ENCODE results near the gene ANTXRL. TPM values are rescaled to one million over a fixed set of nuclear protein-coding genes. Genes with fewer than 3 reads are reported as not detected.
"Not testable (repeated sequence)": the region's sequence is repeated elsewhere in the genome, so short reads cannot be mapped to it uniquely, and the experiment has no call there.

ANTXRL gene
- total RNA-seq, 4 donors from 2014 or later, result not detected

DNA sequence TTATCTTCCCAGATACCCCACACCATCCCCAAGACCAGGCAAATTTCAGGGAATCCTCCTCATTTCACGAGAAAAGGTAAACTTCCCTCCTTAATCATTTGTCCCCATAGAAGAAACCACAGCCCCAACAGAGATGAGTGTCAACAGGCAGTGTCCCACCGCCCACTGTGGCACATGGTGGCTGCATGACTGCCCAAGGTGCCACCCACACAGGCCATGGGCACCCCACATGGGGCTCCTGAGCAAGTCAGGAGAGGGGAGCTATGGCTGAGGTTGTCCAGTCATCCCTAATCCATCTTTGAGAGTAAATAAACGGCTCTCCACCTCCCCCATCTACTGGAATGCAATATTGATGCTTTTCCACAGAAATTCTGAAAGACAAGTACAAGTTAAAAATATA, 44.1 kb downstream of the ANTXRL start:
- no peak overlapping the region for H3K4me3 ChIP-seq
- TF ChIP-seq, protein P1, sequence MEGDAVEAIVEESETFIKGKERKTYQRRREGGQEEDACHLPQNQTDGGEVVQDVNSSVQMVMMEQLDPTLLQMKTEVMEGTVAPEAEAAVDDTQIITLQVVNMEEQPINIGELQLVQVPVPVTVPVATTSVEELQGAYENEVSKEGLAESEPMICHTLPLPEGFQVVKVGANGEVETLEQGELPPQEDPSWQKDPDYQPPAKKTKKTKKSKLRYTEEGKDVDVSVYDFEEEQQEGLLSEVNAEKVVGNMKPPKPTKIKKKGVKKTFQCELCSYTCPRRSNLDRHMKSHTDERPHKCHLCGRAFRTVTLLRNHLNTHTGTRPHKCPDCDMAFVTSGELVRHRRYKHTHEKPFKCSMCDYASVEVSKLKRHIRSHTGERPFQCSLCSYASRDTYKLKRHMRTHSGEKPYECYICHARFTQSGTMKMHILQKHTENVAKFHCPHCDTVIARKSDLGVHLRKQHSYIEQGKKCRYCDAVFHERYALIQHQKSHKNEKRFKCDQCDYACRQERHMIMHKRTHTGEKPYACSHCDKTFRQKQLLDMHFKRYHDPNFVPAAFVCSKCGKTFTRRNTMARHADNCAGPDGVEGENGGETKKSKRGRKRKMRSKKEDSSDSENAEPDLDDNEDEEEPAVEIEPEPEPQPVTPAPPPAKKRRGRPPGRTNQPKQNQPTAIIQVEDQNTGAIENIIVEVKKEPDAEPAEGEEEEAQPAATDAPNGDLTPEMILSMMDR (IDR thresholded peaks at IDR 0.05), result no peak
- no peak for TF ChIP-seq POLR2A (IDR thresholded peaks at IDR 0.05)
- H3K36me3 ChIP-seq, result no peaks in the 10 kb centered on the region
- intact Hi-C loops (cut with DNase I), result no loop called here
- 67 to 79% methylated on average over 3 of the region's 3 CpGs for WGBS, 2 donors
- no peaks in the 10 kb centered on the region for H3K9me3 ChIP-seq
- no peak for DNase-seq
- no peaks in the 10 kb centered on the region for H3K4me1 ChIP-seq
- H3K27me3 ChIP-seq, result no peaks in the 10 kb centered on the region
- no peak overlapping the region for H3K27ac ChIP-seq

DNA sequence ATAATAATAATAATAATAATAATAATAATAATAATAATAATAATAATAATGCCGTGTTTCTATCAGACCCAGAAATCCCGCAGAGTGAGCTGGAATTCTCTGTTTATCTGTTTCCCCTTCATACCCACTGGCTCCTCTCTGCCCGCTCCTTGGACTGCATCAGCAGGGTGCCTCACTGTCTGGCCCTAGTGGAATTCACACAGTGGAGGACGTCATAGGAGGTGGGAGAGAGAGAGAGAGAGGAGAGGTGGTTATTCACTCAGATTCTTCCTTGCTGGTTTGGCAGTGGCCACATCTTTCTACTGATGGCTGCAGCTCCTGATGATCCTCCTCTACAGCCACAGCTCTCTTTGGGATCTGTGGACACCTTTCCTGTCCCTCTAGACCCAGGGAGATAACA, 78.7 kb downstream of the ANTXRL start:
- H3K36me3 ChIP-seq; H3K27ac ChIP-seq; H3K9me3 ChIP-seq; H3K27me3 ChIP-seq; DNase-seq; H3K4me3 ChIP-seq; H3K4me1 ChIP-seq; intact Hi-C loops (cut with DNase I): not testable (repeated sequence)
- 58 to 72% methylated on average over 3 of the region's 4 CpGs for WGBS, 2 donors

DNA sequence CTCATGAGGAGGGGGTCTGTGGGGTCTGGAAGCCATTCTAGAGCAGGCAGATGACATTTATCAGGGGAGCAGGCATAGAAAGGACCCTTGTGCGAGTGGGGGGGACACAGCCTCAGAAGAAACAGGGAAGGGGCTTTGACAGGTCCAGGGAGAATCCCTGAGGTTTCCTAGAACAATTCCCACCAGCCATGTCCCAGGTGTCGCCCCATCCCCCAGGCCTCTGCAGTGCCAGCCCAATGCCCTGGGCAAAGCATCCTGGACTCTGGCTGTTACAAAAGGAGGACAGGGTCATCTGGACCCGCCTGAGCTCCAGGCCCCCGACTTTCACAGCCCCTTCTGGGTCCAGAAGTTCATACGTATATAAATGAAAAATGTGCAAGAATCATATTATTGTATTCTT, 80.4 kb downstream of the ANTXRL start:
- H3K27ac ChIP-seq; H3K36me3 ChIP-seq; intact Hi-C loops (cut with DNase I); H3K4me3 ChIP-seq; DNase-seq; H3K9me3 ChIP-seq; H3K27me3 ChIP-seq; H3K4me1 ChIP-seq: not testable (repeated sequence)
- WGBS, 2 donors, result no CpG with 5 or more reads among the region's 5 CpGs

DNA sequence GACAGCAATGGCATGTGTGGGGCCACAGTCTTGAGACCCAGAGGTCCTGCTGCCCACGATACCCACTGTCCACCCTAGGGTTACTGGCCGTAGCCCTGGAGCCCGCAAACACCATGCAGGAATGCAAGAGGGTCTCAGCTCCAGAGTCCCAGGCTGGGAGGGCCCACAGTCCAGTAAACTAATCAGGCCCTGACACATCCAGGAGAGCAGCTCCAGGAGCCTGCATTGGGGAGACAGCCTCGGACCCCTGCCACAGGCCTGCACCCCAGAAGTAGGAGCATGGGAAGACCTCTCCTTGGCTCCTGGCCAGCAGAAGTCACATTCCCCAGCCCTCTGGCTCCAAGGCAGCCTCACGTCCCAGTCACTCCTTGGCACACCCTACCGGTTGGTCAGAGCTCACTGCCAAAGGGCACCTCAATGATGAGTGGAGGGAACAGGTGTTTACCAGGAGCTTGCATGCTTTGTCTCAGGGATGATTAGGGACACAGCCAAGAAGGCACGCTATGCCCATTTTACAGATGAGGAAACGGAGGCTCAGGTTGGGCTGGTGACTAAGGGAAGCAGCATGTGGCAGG, 81.0 kb downstream of the ANTXRL start:
- H3K27ac ChIP-seq, result peak overlapping the region in 1 of 4 donors; percentile 25
- H3K27me3 ChIP-seq; H3K36me3 ChIP-seq; intact Hi-C loops (cut with DNase I); H3K4me3 ChIP-seq; H3K4me1 ChIP-seq; DNase-seq; H3K9me3 ChIP-seq: not testable (repeated sequence)
- no CpG with 5 or more reads among the region's 8 CpGs for WGBS, 2 donors

DNA sequence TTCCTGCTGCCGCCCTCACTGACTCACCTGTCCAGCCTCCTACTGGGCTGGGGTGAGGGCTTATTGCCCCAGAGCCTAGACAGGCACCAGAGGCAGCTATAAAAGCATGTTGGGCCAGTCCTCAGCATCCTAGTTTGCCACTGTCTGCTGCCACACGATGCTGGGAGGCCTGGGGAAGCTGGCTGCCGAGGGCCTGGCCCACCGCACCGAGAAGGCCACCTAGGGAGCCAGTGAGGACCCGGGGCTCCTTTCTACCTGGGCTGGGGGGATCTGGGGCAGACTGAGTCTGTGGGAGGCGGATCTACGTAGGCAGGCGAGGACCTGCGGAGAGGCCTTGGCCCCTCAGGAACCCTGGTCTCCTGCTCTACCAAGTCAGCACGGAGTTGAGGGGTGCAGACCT, 82.2 kb downstream of the ANTXRL start:
- H3K4me3 ChIP-seq; H3K4me1 ChIP-seq; DNase-seq; H3K27me3 ChIP-seq; intact Hi-C loops (cut with DNase I); H3K36me3 ChIP-seq; H3K9me3 ChIP-seq: not testable (repeated sequence)
- no CpG with 5 or more reads among the region's 11 CpGs for WGBS, 2 donors
- H3K27ac ChIP-seq, result peak overlapping the region in 3 of 4 donors; percentile 39 to 80 (median 70)

DNA sequence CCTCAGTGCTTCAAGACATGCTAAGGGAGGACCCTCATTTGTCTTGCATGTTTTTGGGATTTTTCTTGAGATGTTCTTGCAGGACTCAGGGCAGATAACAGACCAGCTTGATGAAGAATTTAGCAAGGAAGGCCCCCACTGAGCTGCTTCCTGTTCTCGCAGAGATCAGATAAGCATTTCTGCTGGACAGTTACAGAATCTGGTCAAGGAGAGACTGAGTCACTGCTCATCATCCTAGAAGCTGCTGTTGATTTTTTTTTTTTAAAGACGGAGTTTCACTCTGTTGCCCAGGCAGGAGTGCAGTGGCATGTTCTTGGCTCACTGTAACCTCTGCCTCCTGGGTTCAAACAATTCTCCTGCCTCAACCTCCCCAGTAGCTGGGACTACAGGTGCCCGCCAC, 87.6 kb downstream of the ANTXRL start:
- intact Hi-C loops (cut with DNase I); H3K27me3 ChIP-seq; DNase-seq; H3K9me3 ChIP-seq; H3K4me3 ChIP-seq; H3K36me3 ChIP-seq; H3K4me1 ChIP-seq: not testable (repeated sequence)
- peak overlapping the region in 2 of 4 donors; percentile 71 to 76 for H3K27ac ChIP-seq
- no CpG with 5 or more reads among the region's 3 CpGs for WGBS, 2 donors

DNA sequence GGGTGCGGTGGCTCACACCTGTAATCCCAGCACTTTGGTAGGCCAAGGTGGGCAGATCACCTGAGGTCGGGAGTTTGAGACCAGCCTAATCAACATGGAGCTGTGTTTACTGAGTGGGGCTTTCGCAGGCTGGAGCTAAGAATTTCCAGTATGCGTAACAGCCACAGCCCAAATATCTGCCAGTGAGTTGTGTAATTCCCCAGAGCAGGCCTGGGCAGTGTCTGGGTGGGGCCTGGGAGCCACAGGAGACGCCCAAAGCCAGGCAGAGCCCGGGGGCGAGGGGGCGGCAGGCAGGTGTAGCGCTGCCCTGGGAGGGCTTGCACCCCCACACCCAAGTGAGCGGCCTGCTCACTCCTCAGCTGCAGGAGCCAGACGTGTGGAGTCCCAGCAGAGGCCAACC, 88.6 kb downstream of the ANTXRL start, which contains the start of gene ANXA8L1:
Gene ANXA8L1, plus strand, starts transcription at position 371 of the 400 bp plus-strand sequence. CDS start 76 bp downstream, outside the sequence.
- DNase-seq; H3K27me3 ChIP-seq; H3K36me3 ChIP-seq; H3K9me3 ChIP-seq; H3K4me1 ChIP-seq; intact Hi-C loops (cut with DNase I): not testable (repeated sequence)
- peak within 1 kb of the TSS; percentile 52 to 77 (median 74) for H3K27ac ChIP-seq
- peak in 1 of 4 donors; percentile 33 for TF ChIP-seq POLR2A (IDR thresholded peaks at IDR 0.05)
- WGBS, 2 donors, result 63% methylated on average over 2 of the region's 11 CpGs; no CpG with 5 or more reads in 1 of the 2 donors
- peak within 1 kb of the TSS in 3 of 4 donors; percentile 28 to 49 (median 34) for H3K4me3 ChIP-seq

DNA sequence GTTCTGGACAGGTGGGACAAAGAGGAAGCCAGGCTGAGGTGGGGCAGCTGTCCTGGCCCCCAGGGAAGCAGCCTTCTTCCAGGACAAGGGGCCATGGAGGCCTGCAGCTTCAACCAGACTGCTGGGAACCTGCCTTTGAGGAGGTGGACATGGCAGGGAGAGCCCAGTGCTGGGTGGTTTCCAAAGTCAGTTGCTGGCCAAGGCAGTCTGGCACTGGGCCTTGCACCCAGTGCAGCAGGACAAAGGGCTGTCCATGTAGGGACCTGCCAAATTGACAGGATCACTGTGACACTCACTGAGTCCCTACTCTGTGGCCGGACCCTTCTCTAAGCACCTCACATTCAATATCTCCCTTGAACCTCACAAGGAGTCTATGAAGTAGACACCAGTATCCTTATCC, 90.2 kb downstream of the ANTXRL start:
- no CpG with 5 or more reads among the region's 1 CpG for WGBS, 2 donors
- H3K27me3 ChIP-seq; H3K36me3 ChIP-seq; H3K4me3 ChIP-seq; H3K27ac ChIP-seq; H3K4me1 ChIP-seq; DNase-seq; H3K9me3 ChIP-seq; intact Hi-C loops (cut with DNase I): not testable (repeated sequence)

DNA sequence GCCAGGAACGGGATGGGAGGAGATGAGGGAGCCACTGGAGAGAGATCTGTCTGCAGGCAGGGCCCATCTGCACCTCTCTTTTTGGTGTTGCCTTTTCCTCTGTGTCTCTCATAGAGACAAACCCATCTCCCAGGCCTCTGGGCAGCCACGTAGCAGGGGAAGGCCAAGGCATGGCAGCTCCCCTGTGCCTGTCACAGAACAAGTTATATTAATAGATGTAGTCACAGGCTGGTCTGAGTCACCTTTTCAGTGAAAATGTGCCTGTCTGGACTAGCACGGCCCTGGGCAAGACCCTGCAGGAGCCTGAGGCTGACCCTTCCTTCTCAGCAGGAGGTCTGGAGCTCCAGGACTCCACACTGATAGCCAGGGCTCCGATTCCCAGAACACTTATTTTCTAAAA, 90.9 kb downstream of the ANTXRL start:
- H3K27ac ChIP-seq; H3K27me3 ChIP-seq; DNase-seq; H3K36me3 ChIP-seq; intact Hi-C loops (cut with DNase I); H3K4me3 ChIP-seq; H3K4me1 ChIP-seq; H3K9me3 ChIP-seq: not testable (repeated sequence)
- WGBS, 2 donors, result no CpG with 5 or more reads among the region's 4 CpGs

DNA sequence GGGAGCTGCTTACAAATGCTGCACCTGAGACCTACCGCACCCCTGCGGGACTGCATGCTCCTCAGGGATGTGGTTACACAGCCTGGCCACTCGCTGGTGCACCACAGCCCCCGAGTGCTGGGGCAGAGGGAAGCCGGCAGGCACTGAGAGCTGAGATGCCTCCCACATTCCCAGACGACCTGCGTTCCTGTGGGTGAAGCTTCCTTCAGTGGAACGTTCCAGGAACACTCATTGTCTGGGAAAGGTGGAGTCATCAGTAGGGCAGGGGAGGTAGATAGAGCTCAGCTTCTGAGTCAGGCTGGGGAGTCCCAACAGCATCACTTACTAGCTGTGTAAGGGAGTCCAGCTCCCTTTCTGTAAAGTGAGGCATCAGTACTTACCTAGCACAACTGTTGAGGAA, 91.3 kb downstream of the ANTXRL start:
- WGBS, 2 donors, result no CpG with 5 or more reads among the region's 8 CpGs
- H3K4me3 ChIP-seq; H3K36me3 ChIP-seq; DNase-seq; H3K9me3 ChIP-seq; H3K4me1 ChIP-seq; H3K27me3 ChIP-seq; intact Hi-C loops (cut with DNase I); H3K27ac ChIP-seq: not testable (repeated sequence)

DNA sequence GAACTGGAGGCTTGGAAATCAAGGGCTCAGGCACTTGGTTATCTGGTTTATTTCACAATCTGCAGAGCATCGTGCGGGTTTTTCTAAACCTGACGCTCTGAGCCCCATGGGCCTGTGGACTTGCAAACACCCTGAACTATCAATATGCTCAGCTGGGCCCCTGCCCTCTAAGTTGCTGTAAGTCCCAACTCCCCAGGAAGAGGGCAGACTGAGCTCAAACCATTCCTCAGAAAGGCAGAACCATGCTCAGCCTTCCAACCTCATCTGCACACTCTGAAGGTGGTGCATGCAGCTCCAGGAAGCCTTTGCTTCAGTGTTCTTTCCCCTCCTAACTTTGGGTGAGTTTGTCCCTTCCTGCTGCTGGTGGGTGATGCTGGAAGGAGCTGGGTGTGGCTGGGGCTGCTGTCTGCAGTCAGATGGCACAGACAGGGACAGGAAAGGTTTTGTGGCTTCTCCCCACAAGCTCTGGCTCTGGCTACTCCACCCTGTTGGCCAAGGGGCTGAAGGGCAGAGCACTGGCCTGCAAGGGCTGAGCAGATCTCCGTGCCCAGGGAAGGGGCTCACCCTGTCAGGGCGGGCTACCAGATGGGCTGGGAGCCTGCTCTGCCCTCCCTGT, 92.5 kb downstream of the ANTXRL start:
- H3K4me1 ChIP-seq; H3K9me3 ChIP-seq; DNase-seq; intact Hi-C loops (cut with DNase I); H3K27ac ChIP-seq; H3K36me3 ChIP-seq; H3K4me3 ChIP-seq; H3K27me3 ChIP-seq: not testable (repeated sequence)
- no CpG with 5 or more reads among the region's 5 CpGs for WGBS, 2 donors

Data from esophagus squamous epithelium (tissue), 5 donors.